Muscle of leg (tissue), 11 donors: ENCODE measurements around the gene PPARA. TPM values are rescaled to one million over a fixed set of nuclear protein-coding genes. Genes with fewer than 3 reads are reported as not detected.

Source experiments
- DNase-seq: peaks from one replicate; pipeline ENCODE4 v3.0.0; 2013
- H3K27ac ChIP-seq: one replicate; pipeline ENCODE4 v1.5.1; 2013; ENCODE audit warnings: mild to moderate bottlenecking, low read length, control low read depth
- H3K27me3 ChIP-seq: one replicate; pipeline ENCODE4 v1.6.1; 2013; ENCODE audit warnings: low read length; ENCODE audit not compliant: control insufficient read depth, insufficient read depth
- H3K36me3 ChIP-seq: one replicate; pipeline ENCODE4 v1.6.1; 2013; ENCODE audit warnings: low read length; ENCODE audit not compliant: control insufficient read depth, insufficient read depth
- H3K4me1 ChIP-seq: one replicate; pipeline ENCODE4 v1.6.1; 2013; ENCODE audit warnings: low read length; ENCODE audit not compliant: control insufficient read depth, insufficient read depth
- H3K4me3 ChIP-seq: one replicate; pipeline ENCODE4 v1.5.1; 2013; ENCODE audit warnings: low read length, control low read depth
- H3K9me3 ChIP-seq: replicated peaks from 2 replicates; pipeline ENCODE4 v1.6.1; 2013; ENCODE audit warnings: low read depth, low read length; ENCODE audit not compliant: control insufficient read depth
- WGBS: methylation state at CpG from one replicate; pipeline ENCODE4 v1.1.5; 2013; ENCODE audit warnings: missing lambda C conversion rate; ENCODE audit not compliant: insufficient coverage; 5-methylcytosine and 5-hydroxymethylcytosine counted together
- polyA plus RNA-seq, 8 donors: library from polyadenylated mRNA; unstranded; fragments of 120-200 nt; gene quantifications; one replicate each; pipeline versions ENCODE4 v1.2.1 to v1.2.3, GENCODE V29; 2013; ENCODE audit warnings: inconsistent platforms in 1 of 8, low replicate concordance in 1 of 8; ENCODE audit not compliant: insufficient read length in 8 of 8, insufficient read depth in 1 of 8
- total RNA-seq: library from RNA; stranded (reverse); fragments of 120-200 nt; gene quantifications from one replicate; pipeline ENCODE4 v1.2.4, GENCODE V29; 2013

The PPARA gene
- total and polyA plus RNA-seq, 9 donors: 15.5 to 27.8 (median 19.6) TPM

GRCh38 chr22:46240073-46240472 lies 89.7 kb downstream of the PPARA start:
- WGBS: 71% methylated on average over 2 of the region's 2 CpGs
- H3K4me1 ChIP-seq: peaks cover 37% of the 10 kb centered on the region
- H3K27me3 ChIP-seq: no peaks in the 10 kb centered on the region
- no peaks in the 10 kb centered on the region for H3K9me3 ChIP-seq
- no peak for DNase-seq
- H3K4me3 ChIP-seq: no peak overlapping the region
- H3K36me3 ChIP-seq: peaks cover 62% of the 10 kb centered on the region
- peak overlapping the region; percentile 29 for H3K27ac ChIP-seq

GRCh38 chr22:46240506-46240905 lies 90.2 kb downstream of the PPARA start:
- Histone ChIP-seq H3K27me3 (no peaks in the 10 kb centered on the region), H3K27ac (no peak overlapping the region), H3K36me3 (peaks cover 59% of the 10 kb centered on the region), H3K4me3 (no peak overlapping the region), H3K9me3 (no peaks in the 10 kb centered on the region), H3K4me1 (peaks cover 42% of the 10 kb centered on the region)
- WGBS: 93% methylated on average over 4 of the region's 6 CpGs
- DNase-seq: no peak

GRCh38 chr22:46240907-46241306 lies 90.6 kb downstream of the PPARA start:
- no peak overlapping the region for H3K4me3 ChIP-seq
- H3K9me3 ChIP-seq: no peaks in the 10 kb centered on the region
- H3K36me3 ChIP-seq: peaks cover 59% of the 10 kb centered on the region
- H3K4me1 ChIP-seq: peaks cover 46% of the 10 kb centered on the region
- WGBS: 74% methylated on average over 6 of the region's 7 CpGs
- H3K27ac ChIP-seq: no peak overlapping the region
- no peaks in the 10 kb centered on the region for H3K27me3 ChIP-seq
- no peak for DNase-seq

- 44% methylated on average over 2 of the region's 5 CpGs for WGBS
- Histone ChIP-seq H3K4me1 (peaks cover 52% of the 10 kb centered on the region), H3K4me3 (no peak overlapping the region), H3K27me3 (no peaks in the 10 kb centered on the region), H3K27ac (no peak overlapping the region), H3K9me3 (no peaks in the 10 kb centered on the region), H3K36me3 (peaks cover 57% of the 10 kb centered on the region)
- no peak for DNase-seq
These were observed 91.2 kb downstream of the PPARA start for GRCh38 chr22:46241396-46242007.

- peaks cover 56% of the 10 kb centered on the region for H3K4me1 ChIP-seq
- H3K9me3 ChIP-seq: no peaks in the 10 kb centered on the region
- no peak overlapping the region for H3K27ac ChIP-seq
- no peaks in the 10 kb centered on the region for H3K27me3 ChIP-seq
- no peak overlapping the region for H3K4me3 ChIP-seq
- H3K36me3 ChIP-seq: peaks cover 57% of the 10 kb centered on the region
- 91% methylated on average over 8 of the region's 10 CpGs for WGBS
- no peak for DNase-seq
These were observed 91.8 kb downstream of the PPARA start for GRCh38 chr22:46242076-46242475.

- H3K27me3 ChIP-seq: no peaks in the 10 kb centered on the region
- DNase-seq: no peak
- 78% methylated on average over 9 of the region's 9 CpGs for WGBS
- peaks cover 44% of the 10 kb centered on the region for H3K36me3 ChIP-seq
- H3K27ac ChIP-seq: peak overlapping the region; percentile 90
- H3K4me3 ChIP-seq: no peak overlapping the region
- H3K9me3 ChIP-seq: no peaks in the 10 kb centered on the region
- H3K4me1 ChIP-seq: peaks cover 53% of the 10 kb centered on the region
These were observed 94.4 kb downstream of the PPARA start for GRCh38 chr22:46244771-46245170.

GRCh38 chr22:46245511-46245910 lies 95.2 kb downstream of the PPARA start:
- Histone ChIP-seq H3K4me1 (peaks cover 46% of the 10 kb centered on the region), H3K9me3 (no peaks in the 10 kb centered on the region), H3K27ac (peak overlapping the region; percentile 90), H3K4me3 (no peak overlapping the region), H3K36me3 (peaks cover 38% of the 10 kb centered on the region), H3K27me3 (no peaks in the 10 kb centered on the region)
- 21% methylated on average over 13 of the region's 16 CpGs for WGBS
- DNase-seq: peak; percentile 82

- H3K27ac ChIP-seq: peak overlapping the region; percentile 90
- DNase-seq: no peak
- H3K9me3 ChIP-seq: no peaks in the 10 kb centered on the region
- WGBS: 95% methylated on average over 8 of the region's 10 CpGs
- peaks cover 38% of the 10 kb centered on the region for H3K36me3 ChIP-seq
- H3K4me1 ChIP-seq: peaks cover 47% of the 10 kb centered on the region
- H3K27me3 ChIP-seq: no peaks in the 10 kb centered on the region
- H3K4me3 ChIP-seq: no peak overlapping the region
These were observed 95.9 kb downstream of the PPARA start for GRCh38 chr22:46246178-46246577.

GRCh38 chr22:46247443-46247975 lies 97.2 kb downstream of the PPARA start:
- no peaks in the 10 kb centered on the region for H3K9me3 ChIP-seq
- H3K36me3 ChIP-seq: peaks cover 34% of the 10 kb centered on the region
- H3K4me1 ChIP-seq: peaks cover 47% of the 10 kb centered on the region
- 69% methylated on average over 2 of the region's 2 CpGs for WGBS
- H3K4me3 ChIP-seq: no peak overlapping the region
- no peaks in the 10 kb centered on the region for H3K27me3 ChIP-seq
- no peak overlapping the region for H3K27ac ChIP-seq
- DNase-seq: no peak

GRCh38 chr22:46250035-46250782 lies 99.9 kb downstream of the PPARA start, which contains the start of gene CDPF1:
Gene CDPF1 (minus strand): TSS chr22:46250293. CDS start chr22:46248284, 2,009 bp downstream.
- Histone ChIP-seq H3K27me3 (peaks cover 2% of the 10 kb centered on the region), H3K27ac (peak within 1 kb of the TSS; percentile 91), H3K9me3 (no peaks in the 10 kb centered on the region), H3K4me1 (peaks cover 38% of the 10 kb centered on the region), H3K36me3 (peaks cover 17% of the 10 kb centered on the region), H3K4me3 (peak within 1 kb of the TSS; percentile 97)
- DNase-seq: peak; percentile 95
- under 1% methylated on average over 89 of the region's 89 CpGs for WGBS
